Measurements from ENCODE around the gene IFT43.

Gene IFT43

DNA sequence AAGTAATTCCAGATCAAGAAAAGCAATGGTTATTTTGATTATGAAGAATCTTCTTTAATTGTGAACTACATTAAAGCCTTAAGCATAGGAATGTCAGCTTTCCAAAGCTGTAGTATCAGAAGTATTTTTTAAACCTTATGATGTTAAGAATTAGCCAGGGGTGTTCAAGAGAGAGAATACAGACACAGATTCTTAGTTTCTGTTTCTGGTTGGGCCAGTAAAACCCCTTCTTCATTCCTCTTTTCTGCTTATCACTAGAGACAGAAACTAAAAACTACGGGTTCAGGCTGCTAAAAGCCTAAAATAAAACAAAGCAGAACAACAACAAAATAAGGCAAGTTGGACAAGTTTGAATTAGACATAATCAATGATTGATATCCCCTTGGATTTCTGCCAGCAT is 38.2 kb downstream of the IFT43 start:
- ATAC-seq (no peak), DNase-seq (ENCODE audit: low spot score in 2 of 2) (no peak)
- Mint-ChIP-seq H3K9me3 (peaks cover 11% of the 10 kb centered on the region), H3K27ac (no peak overlapping the region), H3K4me1 (no peaks in the 10 kb centered on the region), H3K4me3 (no peak overlapping the region), H3K36me3 (peaks cover 6% of the 10 kb centered on the region)

DNA sequence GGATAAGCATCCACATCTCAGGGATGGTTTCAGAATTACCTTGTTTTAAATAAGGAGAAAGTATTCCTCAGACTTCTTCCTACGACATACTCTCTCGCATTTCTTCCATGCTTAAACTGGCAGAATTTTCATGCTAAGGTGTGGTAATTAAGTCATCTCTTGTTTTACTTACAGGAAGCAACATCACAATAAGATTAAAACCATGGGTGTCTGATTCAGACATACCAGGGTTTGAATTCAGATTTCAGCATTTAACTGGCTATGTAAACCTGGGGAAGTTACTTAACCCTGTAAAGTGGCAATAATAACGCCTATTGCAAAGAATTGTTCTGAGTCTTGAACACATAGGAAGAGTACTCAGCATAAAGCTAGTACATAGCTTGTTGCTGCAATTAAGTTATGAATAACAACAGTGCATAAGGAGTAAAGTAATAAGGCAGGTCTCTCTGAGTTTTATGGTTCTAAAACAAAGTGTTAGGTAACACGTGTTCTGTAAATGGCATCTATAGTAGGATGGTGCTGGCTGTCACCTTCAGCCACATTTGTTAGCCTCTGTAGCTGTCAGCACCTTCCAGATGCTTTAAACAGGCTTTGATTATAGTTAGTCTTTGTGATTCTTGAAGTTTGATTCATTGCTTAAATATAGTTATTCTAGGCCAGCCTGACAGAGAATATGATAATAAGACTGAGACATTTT is 38.8 kb downstream of the IFT43 start:
- DNase-seq (ENCODE audit: low spot score in 2 of 2) (no peak), ATAC-seq (no peak)
- H3K4me1 Mint-ChIP-seq: no peaks in the 10 kb centered on the region
- peaks cover 9% of the 10 kb centered on the region for H3K9me3 Mint-ChIP-seq
- H3K27ac Mint-ChIP-seq: no peak overlapping the region
- peaks cover 6% of the 10 kb centered on the region for H3K36me3 Mint-ChIP-seq
- H3K4me3 Mint-ChIP-seq: no peak overlapping the region

DNA sequence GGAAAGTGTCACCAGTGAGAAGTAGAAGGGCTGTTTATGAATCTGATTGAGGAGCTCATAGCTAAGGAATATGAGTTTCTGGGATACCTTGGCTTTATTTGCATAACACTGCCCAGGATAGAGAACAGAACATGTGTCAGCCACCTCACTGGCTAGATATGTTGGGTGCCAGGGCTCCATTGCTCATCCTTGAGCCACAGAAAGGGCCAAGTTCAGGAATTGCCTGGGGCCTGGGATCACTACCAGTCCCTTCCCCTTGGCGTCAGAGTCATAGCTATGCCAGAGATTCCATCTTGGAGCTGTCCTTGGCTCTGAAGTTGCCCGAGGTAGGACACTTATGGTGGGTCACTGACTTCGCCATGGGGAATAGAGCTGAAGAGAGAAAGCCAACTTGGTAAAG is 49.0 kb downstream of the IFT43 start:
- H3K4me3 Mint-ChIP-seq: no peak overlapping the region
- ATAC-seq (no peak), DNase-seq (ENCODE audit: low spot score in 2 of 2) (no peak)
- H3K36me3 Mint-ChIP-seq: no peaks in the 10 kb centered on the region
- no peaks in the 10 kb centered on the region for H3K9me3 Mint-ChIP-seq
- H3K27ac Mint-ChIP-seq: no peak overlapping the region
- peaks cover 4% of the 10 kb centered on the region for H3K4me1 Mint-ChIP-seq

DNA sequence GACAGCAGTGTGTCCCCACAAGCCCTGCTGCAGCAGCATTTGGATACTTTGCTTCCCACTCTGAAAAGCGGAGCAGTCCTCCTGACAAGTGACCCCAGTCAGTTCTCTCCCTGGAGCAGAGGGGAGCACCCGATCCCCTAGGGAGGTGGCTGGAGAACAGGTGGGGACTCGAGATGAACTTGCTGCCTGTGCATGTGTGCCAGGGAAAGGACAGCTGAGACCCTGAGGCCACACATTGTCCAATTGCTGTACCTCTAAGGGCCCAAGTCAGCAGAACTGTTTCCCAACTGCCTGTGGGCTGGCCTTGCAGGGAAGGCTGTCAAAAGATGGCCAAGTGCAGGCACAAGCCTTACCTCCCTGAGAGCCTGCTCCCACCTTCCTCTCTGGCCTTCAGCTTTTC is 55.1 kb downstream of the IFT43 start:
- Mint-ChIP-seq H3K4me1 (peaks cover under 1% of the 10 kb centered on the region), H3K9me3 (no peaks in the 10 kb centered on the region), H3K4me3 (no peak overlapping the region), H3K36me3 (no peaks in the 10 kb centered on the region), H3K27ac (no peak overlapping the region)
- no peak for ATAC-seq
- no peak for DNase-seq (ENCODE audit: low spot score in 2 of 2)

DNA sequence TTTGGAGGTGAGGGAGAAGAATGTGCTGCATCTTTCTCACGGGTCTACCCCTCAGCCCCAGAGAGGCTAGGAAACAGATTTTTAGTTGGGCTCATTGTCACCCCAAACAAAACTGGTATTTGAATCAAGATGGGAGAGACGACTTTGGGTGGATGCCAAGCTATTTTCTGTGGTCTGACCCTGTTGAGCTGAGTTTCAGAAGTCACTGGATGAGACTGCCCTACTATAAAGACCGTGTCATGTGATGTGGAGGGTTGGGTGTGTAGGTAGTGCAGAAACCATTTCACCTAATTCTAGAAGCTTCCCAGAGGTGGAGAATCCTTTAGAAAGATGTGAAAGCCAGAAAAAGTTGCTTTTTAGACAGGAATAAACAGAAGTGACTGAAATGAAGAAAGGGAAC is 60.2 kb downstream of the IFT43 start:
- Mint-ChIP-seq H3K4me3 (no peak overlapping the region), H3K4me1 (peaks cover 6% of the 10 kb centered on the region), H3K27ac (no peak overlapping the region), H3K9me3 (no peaks in the 10 kb centered on the region), H3K36me3 (no peaks in the 10 kb centered on the region)
- no peak for ATAC-seq
- no peak for DNase-seq (ENCODE audit: low spot score in 2 of 2)

DNA sequence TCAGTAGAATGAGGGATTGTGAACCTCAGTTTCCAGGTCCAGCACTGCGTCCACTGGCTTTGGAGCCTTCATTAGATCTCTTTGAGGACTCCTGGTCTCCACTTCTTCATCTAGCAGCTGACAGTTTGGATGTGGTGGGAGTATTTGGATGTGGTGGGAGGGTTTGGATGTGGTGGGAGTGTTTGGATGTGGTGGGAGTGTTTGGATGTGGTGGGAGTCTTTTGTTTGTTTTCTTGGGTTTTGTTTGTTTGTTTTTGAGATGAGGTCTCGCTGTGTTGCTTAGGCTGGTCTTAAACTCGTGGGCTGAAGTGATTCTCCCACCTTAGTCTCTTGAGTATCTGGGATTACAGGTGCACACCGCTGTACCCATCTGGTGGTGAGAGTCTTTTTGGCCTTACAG is 64.7 kb downstream of the IFT43 start:
- Mint-ChIP-seq H3K27ac (no peak overlapping the region), H3K4me1 (peaks cover 6% of the 10 kb centered on the region), H3K4me3 (no peak overlapping the region), H3K9me3 (no peaks in the 10 kb centered on the region), H3K36me3 (no peaks in the 10 kb centered on the region)
- ATAC-seq (no peak), DNase-seq (ENCODE audit: low spot score in 2 of 2) (no peak)

DNA sequence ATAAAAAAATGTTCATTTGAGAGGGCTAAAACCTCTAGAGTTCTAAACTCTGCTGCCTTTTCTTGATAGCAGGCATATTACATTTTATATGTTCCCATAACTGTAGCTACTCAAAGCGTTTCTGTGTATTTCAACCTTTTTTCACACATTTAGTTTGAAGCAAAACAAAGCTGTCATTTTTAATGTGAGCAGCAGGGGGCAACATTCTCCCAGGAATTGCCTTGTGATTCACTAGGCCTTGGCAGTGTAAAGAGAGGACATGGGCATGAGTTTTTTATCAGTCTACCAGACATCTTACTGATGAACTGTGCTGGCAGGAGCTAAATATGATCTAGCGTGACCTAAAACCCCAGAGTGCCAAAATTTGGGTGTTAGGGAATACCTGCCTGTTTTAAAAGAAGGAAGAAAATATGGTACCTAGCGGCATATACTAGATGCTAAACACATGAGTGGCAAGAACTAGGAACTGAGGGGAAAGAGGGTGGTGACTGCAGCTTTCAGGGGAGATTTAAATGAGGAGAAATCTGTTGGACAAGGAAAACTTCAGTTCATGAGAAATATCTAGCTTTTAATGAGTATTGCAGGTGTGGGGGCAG is 65.3 kb downstream of the IFT43 start:
- Mint-ChIP-seq H3K27ac (no peak overlapping the region), H3K9me3 (no peaks in the 10 kb centered on the region), H3K4me1 (peaks cover 4% of the 10 kb centered on the region), H3K4me3 (no peak overlapping the region), H3K36me3 (no peaks in the 10 kb centered on the region)
- DNase-seq (ENCODE audit: low spot score in 2 of 2): peak; percentile 38 to 75
- ATAC-seq: peak; percentile 56

DNA sequence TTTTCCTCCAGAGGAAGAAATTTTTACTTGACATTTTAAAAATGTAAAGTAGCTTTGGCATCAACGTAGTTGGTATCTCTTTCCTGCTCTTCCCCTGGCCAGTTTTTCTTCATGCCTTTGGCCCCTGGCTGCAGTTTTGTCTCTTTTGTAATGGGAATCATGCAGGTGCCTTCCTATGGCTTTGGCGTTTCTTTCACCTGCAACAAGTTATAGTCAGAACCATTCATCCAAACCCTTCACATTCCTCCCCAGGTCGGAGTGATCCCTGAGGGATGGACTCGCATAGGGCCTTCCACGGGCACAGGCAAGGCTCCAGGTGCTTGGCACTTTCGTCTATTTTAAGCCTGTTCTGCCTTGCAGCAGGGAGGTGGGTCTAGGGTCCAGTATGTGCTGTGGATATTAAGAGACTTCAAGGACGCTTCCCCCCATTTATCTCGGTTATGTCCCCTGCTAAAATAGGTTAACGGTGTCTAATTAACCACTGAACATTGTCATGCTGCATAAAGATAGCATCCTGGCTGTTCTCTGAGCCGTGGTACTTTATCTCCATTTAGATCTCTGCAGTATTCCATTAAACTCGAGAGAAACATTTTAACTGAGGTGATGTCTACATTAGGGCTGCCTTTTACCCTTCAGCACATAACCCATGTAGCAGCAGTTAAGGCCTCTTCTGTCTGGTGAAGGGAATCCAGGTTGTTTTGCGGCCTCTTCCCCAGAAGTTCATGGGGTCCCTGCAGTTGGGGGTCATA is 66.3 kb downstream of the IFT43 start:
- no peak for DNase-seq (ENCODE audit: low spot score in 2 of 2)
- Mint-ChIP-seq H3K36me3 (no peaks in the 10 kb centered on the region), H3K4me1 (no peaks in the 10 kb centered on the region), H3K4me3 (no peak overlapping the region), H3K27ac (no peak overlapping the region), H3K9me3 (no peaks in the 10 kb centered on the region)
- ATAC-seq: no peak

DNA sequence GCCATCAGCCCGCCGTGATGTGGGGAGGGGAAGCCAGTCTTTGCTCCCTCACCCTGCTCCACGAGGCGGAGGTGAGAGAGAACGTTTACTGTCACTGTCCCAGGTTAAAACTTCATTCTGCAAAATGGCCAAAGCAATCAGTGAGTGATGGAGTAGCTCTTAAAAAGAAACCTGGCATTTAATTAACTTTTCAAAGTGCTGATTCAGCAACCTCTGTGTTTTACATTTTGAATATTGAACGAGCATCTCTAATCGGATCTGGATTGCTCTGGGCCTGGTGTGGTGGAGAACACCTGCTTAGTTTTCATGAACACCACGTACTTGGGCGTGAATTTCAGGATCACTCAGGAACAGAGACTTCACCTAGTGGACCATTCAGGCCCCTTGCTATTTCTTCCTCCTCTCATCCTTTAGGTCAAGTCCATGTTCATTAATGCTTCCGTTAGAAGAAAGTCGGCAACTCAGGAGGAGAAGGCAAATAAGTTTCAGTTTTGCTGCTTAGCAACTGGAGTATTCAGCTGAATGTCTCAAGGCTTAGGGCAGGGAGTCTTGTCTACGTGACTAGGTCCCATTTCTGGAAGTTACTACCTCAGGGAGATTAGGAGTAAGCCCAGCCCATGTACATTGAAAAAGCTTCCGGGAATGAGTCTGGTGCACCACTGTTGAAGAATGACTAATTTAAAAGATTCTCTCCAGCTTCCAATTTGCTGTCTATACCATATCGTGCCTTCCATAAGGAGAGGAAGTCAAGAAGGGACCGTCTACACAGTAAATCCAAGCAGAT is 68.2 kb downstream of the IFT43 start:
- Mint-ChIP-seq H3K4me1 (no peaks in the 10 kb centered on the region), H3K27ac (no peak overlapping the region), H3K9me3 (no peaks in the 10 kb centered on the region)

DNA sequence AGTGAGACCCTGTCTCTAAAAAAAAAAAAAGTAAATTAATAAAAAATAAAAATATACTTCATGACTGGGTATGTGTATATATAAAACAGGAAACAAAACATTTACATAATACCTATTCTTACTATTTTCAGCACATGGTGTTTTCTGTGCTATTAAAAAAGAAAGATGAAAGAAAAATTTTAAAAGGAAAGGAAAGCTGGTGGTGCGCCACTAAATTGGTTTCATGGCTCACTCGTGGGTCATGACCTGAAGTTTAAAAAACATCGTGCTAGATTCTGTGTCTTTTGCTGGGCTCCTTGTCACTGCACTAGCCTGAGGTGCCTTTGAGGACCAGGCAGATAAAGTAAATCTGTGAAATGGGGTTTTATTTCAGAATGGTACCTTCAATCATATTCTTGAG is 69.8 kb downstream of the IFT43 start:
- Mint-ChIP-seq H3K4me1 (no peaks in the 10 kb centered on the region), H3K27ac (no peak overlapping the region), H3K4me3 (no peak overlapping the region), H3K9me3 (no peaks in the 10 kb centered on the region), H3K36me3 (no peaks in the 10 kb centered on the region)
- DNase-seq (ENCODE audit: low spot score in 2 of 2) (no peak), ATAC-seq (no peak)

More for the DNA sequence above, 68.2 kb downstream of the IFT43 start:
- ATAC-seq (no peak), DNase-seq (ENCODE audit: low spot score in 2 of 2) (no peak)
- no peak overlapping the region for H3K4me3 Mint-ChIP-seq
- no peaks in the 10 kb centered on the region for H3K36me3 Mint-ChIP-seq

DNA sequence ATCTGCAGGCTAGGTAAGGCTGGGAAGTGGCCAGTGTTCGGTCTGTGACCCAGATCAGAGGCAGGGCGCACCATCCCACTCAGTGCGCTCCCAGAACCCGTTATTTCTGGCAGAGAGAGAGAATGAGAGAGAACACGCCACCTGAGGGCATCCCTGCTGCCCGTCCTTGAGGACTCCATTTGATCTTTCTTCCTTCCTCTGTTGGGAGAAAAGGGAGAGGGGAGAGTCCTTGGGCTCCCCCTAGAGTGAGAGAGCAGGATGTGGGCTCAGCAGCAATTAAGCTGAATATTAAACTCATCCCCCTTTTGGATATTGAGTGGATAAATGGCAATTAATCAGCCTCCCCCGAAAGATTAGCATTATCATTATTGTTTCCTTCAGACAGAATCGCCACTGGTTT is 70.6 kb downstream of the IFT43 start:
- Mint-ChIP-seq H3K4me3 (no peak overlapping the region), H3K9me3 (no peaks in the 10 kb centered on the region), H3K36me3 (no peaks in the 10 kb centered on the region), H3K4me1 (no peaks in the 10 kb centered on the region), H3K27ac (no peak overlapping the region)
- DNase-seq (ENCODE audit: low spot score in 2 of 2) (no peak), ATAC-seq (no peak)

DNA sequence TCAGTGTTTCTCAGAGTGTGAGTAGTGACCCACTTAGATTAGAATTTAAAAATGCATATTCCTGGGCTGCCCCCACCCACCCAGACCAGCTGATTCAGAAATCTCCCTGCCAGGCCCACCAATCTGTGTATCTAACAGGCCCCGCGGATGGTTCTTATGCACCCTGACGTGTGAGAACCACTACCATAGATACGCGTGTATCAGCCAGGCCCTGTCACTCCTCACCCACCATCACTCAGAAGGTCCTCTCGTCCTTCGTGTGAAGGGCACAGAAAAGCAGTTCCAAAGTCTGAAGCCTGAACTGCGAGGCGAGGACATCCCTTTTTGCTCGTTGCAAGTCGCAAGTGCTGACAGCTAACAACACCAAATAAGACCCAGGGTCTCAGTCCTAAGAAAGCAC is 72.4 kb downstream of the IFT43 start:
- Mint-ChIP-seq H3K4me1 (no peaks in the 10 kb centered on the region), H3K9me3 (no peaks in the 10 kb centered on the region), H3K36me3 (no peaks in the 10 kb centered on the region), H3K27ac (no peak overlapping the region), H3K4me3 (no peak overlapping the region)
- DNase-seq (ENCODE audit: low spot score in 2 of 2) (no peak), ATAC-seq (no peak)

DNA sequence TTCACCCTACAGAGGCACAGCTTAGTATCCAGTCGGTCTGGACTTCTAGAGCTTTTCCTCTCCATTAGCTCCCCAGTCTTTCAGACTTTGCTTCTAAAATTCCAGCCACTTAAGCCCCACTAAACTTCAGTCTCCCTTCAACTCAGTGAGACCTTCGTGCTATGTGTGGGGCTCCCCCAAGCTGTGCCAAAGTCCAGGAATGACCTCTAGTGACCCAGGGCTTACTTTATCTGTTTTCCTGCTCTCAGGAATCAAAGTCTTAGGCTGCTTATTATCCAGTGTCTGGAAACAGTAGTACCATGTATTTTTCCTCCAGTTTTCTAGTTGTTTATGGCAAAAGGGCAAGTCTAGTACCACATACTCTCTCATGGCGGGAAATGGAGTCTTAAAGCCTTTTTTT is 77.8 kb downstream of the IFT43 start:
- DNase-seq (ENCODE audit: low spot score in 2 of 2): no peak
- no peak overlapping the region for H3K27ac Mint-ChIP-seq
- H3K4me3 Mint-ChIP-seq: no peak overlapping the region
- peaks cover 4% of the 10 kb centered on the region for H3K9me3 Mint-ChIP-seq
- ATAC-seq: no peak
- H3K36me3 Mint-ChIP-seq: no peaks in the 10 kb centered on the region
- H3K4me1 Mint-ChIP-seq: no peaks in the 10 kb centered on the region

DNA sequence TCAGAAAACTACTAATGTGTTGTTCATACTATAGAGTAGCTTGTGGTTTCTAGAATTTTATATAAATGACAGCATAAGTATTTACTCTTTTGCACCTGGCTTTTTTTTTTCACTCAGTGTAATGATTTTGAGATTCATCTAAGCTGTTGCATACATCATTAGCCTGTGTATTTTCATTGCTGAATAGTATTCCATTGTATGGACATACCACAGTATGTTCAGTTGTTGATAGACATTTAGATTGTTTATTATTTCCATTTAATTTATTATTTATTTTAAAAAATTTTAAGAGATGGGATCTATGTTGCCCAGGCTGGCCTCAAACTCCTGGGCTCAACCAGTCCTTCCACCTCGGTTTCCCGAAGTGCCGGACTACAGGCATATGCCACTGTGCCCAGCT is 80.0 kb downstream of the IFT43 start:
- Mint-ChIP-seq H3K27ac (no peak overlapping the region), H3K36me3 (no peaks in the 10 kb centered on the region), H3K4me3 (no peak overlapping the region), H3K9me3 (peaks cover 4% of the 10 kb centered on the region), H3K4me1 (no peaks in the 10 kb centered on the region)
- DNase-seq (ENCODE audit: low spot score in 2 of 2) (no peak), ATAC-seq (no peak)

DNA sequence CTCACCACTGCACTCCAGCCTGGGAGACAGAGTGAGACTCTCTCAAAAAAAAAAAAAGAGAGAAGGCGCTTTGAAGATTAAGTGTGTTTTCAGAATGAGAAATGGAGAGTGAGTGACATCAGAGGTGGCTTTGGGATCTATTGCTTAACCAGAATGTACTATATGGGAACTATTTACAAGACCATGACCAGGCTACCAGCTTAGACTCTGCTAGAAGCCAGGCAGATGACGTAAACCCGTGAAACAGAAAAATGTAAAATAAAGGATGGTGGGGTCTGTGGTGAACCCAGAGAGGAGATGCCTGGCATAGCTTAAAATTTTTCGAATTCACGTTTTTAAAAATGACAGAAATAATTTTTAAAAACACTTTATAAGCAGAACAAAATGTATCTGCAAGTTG is 82.0 kb downstream of the IFT43 start:
- no peaks in the 10 kb centered on the region for H3K4me1 Mint-ChIP-seq
- no peak for ATAC-seq
- DNase-seq (ENCODE audit: low spot score in 2 of 2): no peak
- no peak overlapping the region for H3K27ac Mint-ChIP-seq
- no peak overlapping the region for H3K4me3 Mint-ChIP-seq
- no peaks in the 10 kb centered on the region for H3K36me3 Mint-ChIP-seq
- H3K9me3 Mint-ChIP-seq: peaks cover 4% of the 10 kb centered on the region
